Stimulated activated CD8-positive, alpha-beta memory T cell treated with anti-CD3 and anti-CD28 coated beads, Interleukin-12 subunit alpha, Interleukin-12 subunit beta, amount 100 ng/mL, for 24 hours (primary cell): ENCODE data around the gene MYH8.

ENCODE experiments used
- DNase-seq: peaks from one replicate; pipeline ENCODE4 v3.0.0-alpha.2; 2020; ENCODE audit errors: extremely low read depth

Gene MYH8

GRCh38 chr17:10421900-10422542 is at the start of gene MYH8:
MYH8 (minus strand) TSS chr17:10421950; CDS start chr17:10420227, 1,723 bp downstream.
- DNase-seq = no peak

GRCh38 chr17:10469459-10469858 is 47.7 kb upstream of the MYH8 start, which contains the start of gene MYH4:
MYH4 (minus strand) TSS chr17:10469559; CDS start chr17:10466745, 2,814 bp downstream.
- DNase-seq = no peak

- no peak for DNase-seq
These were observed 41.7 kb upstream of the MYH8 start for GRCh38 chr17:10463402-10463801.

- no peak for DNase-seq
These were observed 38.3 kb upstream of the MYH8 start for GRCh38 chr17:10460062-10460461.

- no peak for DNase-seq
These were observed 37.0 kb upstream of the MYH8 start for GRCh38 chr17:10458701-10459100.

DNA sequence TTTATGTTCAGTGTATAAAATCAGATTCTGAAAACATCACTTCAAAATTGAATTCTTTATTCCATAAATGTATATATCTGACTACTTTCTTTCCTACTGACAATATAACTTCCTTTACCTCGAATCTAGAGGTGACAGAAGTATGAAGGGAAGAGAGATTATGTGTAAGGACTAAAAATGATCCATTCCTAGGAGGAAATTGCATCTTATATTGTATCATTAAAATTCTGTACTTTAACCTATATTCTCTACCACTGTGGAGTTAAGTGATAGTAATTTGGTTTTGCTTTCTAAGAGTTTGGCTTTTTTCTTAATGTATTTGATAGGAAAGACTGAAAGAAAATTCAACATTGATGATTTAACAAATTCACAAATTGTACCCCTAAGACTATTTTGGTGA is 36.2 kb upstream of the MYH8 start:
- DNase-seq = no peak

DNA sequence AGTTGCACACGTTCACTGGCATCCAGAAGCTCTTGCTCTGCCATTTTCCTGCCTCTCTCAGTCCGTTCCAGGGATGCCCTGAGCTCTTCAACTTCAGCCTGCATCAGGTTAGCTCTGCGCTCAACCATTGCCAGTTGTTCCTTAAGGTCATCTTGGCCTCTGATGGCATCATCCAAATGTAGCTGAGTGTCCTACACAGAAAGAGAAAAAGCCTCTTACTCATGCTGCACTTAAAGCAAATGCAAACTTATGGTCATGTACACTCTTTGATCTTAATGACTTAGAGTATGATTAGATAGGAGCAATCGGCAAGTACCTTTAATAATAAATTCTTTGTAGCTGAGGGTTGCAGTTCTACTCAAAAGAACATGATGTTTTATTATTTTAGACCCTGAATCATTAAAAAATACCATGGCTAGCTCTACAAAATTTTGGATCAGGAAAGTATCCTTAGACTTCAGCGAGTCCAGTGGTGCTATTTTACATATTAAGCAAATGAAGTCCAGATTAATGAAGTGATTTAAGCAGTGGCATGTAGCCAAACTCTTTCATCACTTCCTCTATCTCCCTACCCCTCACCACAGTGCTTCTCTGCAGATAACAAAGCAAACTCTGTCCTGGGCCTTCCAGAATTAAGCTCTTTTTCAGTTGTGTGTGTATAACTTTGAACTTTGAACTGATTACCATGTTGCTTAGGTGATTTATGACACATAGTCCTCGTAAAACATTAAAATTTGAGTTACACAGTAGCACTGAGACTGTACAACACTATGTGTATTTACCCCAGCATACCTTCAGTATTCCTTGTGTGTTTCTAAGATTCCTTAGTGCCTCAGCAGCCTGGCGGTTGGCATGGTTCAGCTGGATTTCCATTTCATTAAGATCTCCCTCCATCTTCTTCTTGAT is 25.5 kb upstream of the MYH8 start:
- no peak for DNase-seq

GRCh38 chr17:10439816-10440215 is 18.1 kb upstream of the MYH8 start:
- DNase-seq = no peak

DNA sequence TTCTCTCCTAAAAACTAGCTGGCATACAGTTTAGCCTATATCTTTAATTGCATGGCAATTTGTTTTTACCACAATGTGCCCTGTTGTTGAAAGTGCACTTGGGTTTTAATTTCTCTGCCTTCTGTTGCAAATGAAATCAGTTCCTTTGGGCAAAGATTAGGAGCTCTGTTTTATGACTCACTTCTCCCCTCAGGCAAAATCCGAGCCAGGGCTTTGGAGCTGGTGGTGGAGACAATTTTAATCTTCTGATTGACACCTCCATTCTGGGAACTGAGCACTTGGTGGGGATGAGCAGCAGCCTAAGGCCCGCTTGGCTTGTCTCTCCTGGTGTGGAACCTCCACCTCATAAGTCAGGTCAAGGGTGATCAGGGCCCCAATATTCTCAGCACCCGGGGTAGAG is 13.3 kb upstream of the MYH8 start:
- no peak for DNase-seq

DNA sequence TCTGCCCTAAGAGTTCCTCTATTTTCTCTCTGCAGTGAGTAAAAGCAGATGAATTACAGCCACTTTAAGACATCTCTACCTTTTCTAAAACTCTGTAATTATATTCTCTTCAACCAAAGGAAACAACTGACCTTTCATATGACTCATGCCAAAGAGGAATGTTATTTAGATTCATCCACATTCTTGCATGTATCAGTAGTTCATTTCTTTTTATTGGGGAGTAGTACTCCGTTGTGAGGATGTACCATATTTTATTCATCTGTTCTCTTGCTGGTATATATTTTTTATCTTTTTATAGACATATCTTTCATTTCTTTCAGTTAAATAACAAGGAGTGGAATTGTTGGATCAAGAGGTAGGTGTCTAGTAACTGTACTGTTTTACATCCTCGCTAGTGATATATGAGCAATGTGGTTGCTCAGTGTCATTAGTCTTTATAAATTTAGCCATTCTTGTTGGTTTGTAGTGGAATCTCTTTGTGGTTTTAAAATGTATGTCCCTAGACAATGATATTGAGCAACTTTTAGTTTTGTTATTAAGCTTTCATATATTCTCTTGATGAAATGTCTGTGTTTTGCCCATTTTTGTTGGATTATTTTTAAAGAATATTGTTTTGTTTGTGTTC is 7.8 kb upstream of the MYH8 start:
- DNase-seq = no peak

DNA sequence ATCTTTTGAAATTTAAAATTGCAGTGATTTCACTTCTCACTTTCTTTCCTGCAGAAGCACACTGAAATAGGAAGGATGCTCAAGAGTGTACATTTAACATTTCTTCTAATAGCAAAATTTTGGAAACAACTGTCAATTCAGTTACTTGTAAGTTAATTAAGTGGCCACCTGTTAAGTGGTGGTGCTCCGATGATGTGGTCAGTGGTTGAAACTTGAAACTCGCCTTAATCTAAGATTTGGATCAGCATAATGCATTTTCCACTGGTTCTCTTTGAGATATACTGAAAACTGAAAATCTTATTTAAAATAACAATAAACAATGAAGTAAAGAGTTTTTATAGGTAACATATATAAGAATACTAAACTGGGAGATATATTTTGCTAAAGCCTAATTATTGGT is 7.0 kb upstream of the MYH8 start:
- DNase-seq = no peak

DNA sequence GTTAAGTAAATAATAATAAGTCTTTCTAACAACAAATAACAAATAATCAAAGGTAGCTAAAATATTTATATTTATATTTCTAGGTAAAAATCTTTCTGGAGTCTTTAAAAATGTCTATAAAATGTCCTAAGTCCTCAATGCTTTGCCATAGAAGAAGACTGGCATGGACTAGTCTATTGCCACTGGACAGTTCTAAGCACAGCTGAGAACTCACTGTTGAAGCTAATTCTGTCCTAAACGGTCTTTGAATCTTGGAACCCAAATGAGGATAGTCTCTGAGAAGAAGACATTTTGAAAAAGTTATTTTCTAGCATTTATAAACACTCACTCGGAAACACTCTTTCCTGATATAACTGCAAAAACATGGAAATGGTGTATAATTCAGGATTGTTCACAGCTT is 539 bp downstream of the MYH8 start:
- no peak for DNase-seq

DNA sequence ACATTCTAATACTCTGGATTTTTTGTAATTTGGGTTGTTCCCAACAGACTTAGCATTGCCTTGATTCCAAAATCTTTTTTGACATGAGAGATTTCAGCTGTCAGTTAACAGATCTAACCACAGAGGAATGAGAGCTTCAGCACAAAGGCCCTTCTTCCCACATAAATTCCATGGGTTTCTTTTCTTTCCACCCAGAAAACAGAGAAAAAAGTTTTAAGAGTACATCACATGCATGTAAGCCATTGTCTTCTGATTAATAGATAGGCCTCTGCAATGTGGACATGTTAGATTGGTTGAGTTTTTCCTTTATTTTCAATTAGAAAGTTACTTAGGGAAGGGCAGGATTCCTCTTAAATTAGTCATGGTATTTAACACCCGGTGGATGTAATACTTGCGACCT is 939 bp downstream of the MYH8 start:
- no peak for DNase-seq

- DNase-seq = no peak
These were observed 4.3 kb downstream of the MYH8 start for GRCh38 chr17:10417431-10417830.

GRCh38 chr17:10415161-10415560 is 6.6 kb downstream of the MYH8 start:
- DNase-seq = no peak

- DNase-seq = no peak
These were observed 18.2 kb downstream of the MYH8 start for GRCh38 chr17:10403589-10403988.

DNA sequence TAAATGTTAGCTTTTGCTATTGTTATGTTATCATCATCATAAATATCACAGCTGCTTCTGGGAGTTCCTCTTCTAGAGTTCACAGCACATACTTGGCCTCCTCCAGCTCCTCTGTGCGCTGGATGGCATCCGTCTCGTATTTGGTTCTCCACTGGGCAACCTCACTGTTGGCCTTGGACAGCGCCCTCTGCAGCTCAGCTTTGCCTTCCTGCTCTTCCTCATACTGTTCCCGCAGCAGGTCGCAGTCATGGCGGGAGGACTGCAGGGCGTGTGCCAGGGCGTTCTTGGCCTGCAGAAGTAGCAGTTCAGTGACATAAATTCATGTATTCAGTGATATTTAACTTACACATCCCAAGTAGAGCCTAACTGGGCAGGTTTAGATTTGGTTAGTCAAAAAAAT is 23.4 kb downstream of the MYH8 start:
- DNase-seq = no peak

GRCh38 chr17:10396524-10397163 is 25.1 kb downstream of the MYH8 start:
- no peak for DNase-seq

- DNase-seq = no peak
These were observed 27.4 kb downstream of the MYH8 start for GRCh38 chr17:10394201-10394887.

- no peak for DNase-seq
These were observed 28.9 kb downstream of the MYH8 start for GRCh38 chr17:10392880-10393279.

- no peak for DNase-seq
These were observed 35.9 kb downstream of the MYH8 start for GRCh38 chr17:10385871-10386270.

- no peak for DNase-seq
These were observed 37.6 kb downstream of the MYH8 start for GRCh38 chr17:10384175-10384574.
